PC-9 (cell line): ENCODE results near the gene RUVBL2. TPM values are rescaled to one million over a fixed set of nuclear protein-coding genes. Genes with fewer than 3 reads are reported as not detected.
"Not testable (repeated sequence)": the region's sequence is repeated elsewhere in the genome, so short reads cannot be mapped to it uniquely, and the experiment has no call there.

Source experiments
- BruUV-seq: library from RNA; stranded (reverse); fragments of 400-500 nt; replicated peaks from 2 replicates; lab custom pipeline; 2021; lab: Mats Ljungman, UMichigan
- CTCF ChIA-PET: fragments of 300-600 bp; sonication (Branson Sonifier 250); formaldehyde crosslinking; loops from one replicate; lab custom pipeline; 2022; ENCODE audit warnings: antibody characterized with exemption; lab: Charles Lee
- POLR2A ChIA-PET: fragments of 300-600 bp; sonication (Branson Sonifier 250); formaldehyde crosslinking; loops from one replicate; lab custom pipeline; 2022; ENCODE audit warnings: antibody characterized with exemption; ENCODE audit not compliant: unreplicated experiment; lab: Charles Lee
- DNase-seq, 2 experiments: peaks; one replicate each; pipeline versions ENCODE4 v3.0.0 to v3.0.0-alpha.2; 2015 to 2022; ENCODE audit warnings: mixed read lengths in 1 of 2
- H2AFZ ChIP-seq: fragments of 200-600 bp; sonication (generic); 2 replicates; pipeline ENCODE4 v1.8.1; 2017; ENCODE audit warnings: antibody characterized with exemption
- H3F3A ChIP-seq: fragments of 200-600 bp; sonication (generic); 2 replicates; pipeline ENCODE4 v1.8.1; 2017; ENCODE audit warnings: antibody characterized with exemption, mild to moderate bottlenecking, low read depth; ENCODE audit not compliant: insufficient read depth
- H3K27ac ChIP-seq: fragments of 200-600 bp; sonication (generic); 2 replicates; pipeline ENCODE4 v1.6.1; 2016; ENCODE audit warnings: mixed run types
- H3K27me3 ChIP-seq: fragments of 200-600 bp; sonication (generic); 2 replicates; pipeline ENCODE4 v1.6.1; 2016; ENCODE audit warnings: low read depth, mixed run types; ENCODE audit not compliant: insufficient read depth
- H3K36me3 ChIP-seq: fragments of 200-600 bp; sonication (generic); 2 replicates; pipeline ENCODE4 v1.6.1; 2016; ENCODE audit warnings: low read depth, mixed run types
- H3K4me1 ChIP-seq: fragments of 200-600 bp; sonication (generic); replicated peaks from 2 replicates; pipeline ENCODE4 v1.6.1; 2016; ENCODE audit warnings: mixed run types; ENCODE audit not compliant: insufficient read depth
- H3K4me2 ChIP-seq: fragments of 200-600 bp; sonication (generic); 2 replicates; pipeline ENCODE4 v1.6.1; 2017; ENCODE audit warnings: mixed run types
- H3K4me3 ChIP-seq: fragments of 200-600 bp; sonication (generic); 2 replicates; pipeline ENCODE4 v1.6.1; 2016; ENCODE audit warnings: mixed run types
- H3K79me2 ChIP-seq: fragments of 200-600 bp; sonication (generic); 2 replicates; pipeline ENCODE4 v1.6.1; 2017; ENCODE audit warnings: low read depth, mixed run types
- H3K9me2 ChIP-seq: fragments of 200-600 bp; sonication (generic); 2 replicates; pipeline ENCODE4 v1.8.1; 2017; ENCODE audit warnings: mild to moderate bottlenecking; ENCODE audit not compliant: insufficient read depth
- H3K9me3 ChIP-seq: fragments of 200-600 bp; sonication (generic); 2 replicates; pipeline ENCODE4 v1.8.1; 2016; ENCODE audit warnings: low read depth; ENCODE audit not compliant: insufficient read depth
- H4K20me1 ChIP-seq: fragments of 200-600 bp; sonication (generic); 2 replicates; pipeline ENCODE4 v1.8.1; 2017; ENCODE audit not compliant: insufficient read depth
- EZH2 ChIP-seq: fragments of 200-600 bp; sonication (generic); IDR thresholded peaks from 2 replicates; pipeline ENCODE4 v1.8.0; 2017; ENCODE audit warnings: antibody characterized with exemption, low read depth
- intact Hi-C: fragments of 100-400 bp; cut with micrococcal nuclease; formaldehyde crosslinking; loops from one replicate; pipeline ENCODE4 v1.10.0; 2022; ENCODE audit not compliant: unreplicated experiment
- total RNA-seq: library from RNA; stranded (reverse); gene quantifications from 2 replicates; pipeline ENCODE4 v1.2.3, GENCODE V29; 2021
- TF ChIP-seq, protein P1 (sequence below): fragments of 200-600 bp; sonication (generic); conservative IDR thresholded peaks from 2 replicates; pipeline ENCODE4 v1.6.1; 2017; ENCODE audit warnings: mixed run types, antibody characterized with exemption, mild to moderate bottlenecking, moderate library complexity

Gene RUVBL2
- total RNA-seq, 1 experiment from 2014 or later: 179 TPM

DNA sequence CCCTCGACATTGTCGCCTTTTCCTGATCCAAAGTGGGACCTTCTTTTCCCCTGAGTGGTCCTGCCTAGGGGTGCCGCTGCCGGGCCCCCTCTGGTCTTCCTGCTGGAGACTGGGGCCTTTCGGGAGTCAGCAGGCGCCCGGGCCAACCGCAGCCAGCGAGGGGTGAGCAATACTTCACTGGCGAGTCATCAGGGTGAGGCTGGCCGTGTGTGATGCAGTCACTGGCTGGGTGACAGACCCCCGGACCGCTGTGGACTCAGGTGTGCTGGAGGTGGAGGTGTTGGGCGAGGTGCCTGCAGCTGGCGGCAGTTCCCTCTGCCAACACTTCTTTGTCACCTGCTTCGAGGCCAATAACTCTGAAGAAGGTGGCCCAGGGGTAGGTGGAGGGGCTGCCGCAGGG is 48.5 kb downstream of the RUVBL2 start:
- H3K4me2 ChIP-seq: peak overlapping the region; percentile 58
- no peaks in the 10 kb centered on the region for H3K9me3 ChIP-seq
- peak; percentile 67 to 87 for DNase-seq
- H3F3A ChIP-seq: peaks cover 11% of the 10 kb centered on the region; the same call in 1 of the 2 replicates
- H2AFZ ChIP-seq: peak overlapping the region; percentile 26; the same call in 1 of the 2 replicates
- TF ChIP-seq, protein P1, sequence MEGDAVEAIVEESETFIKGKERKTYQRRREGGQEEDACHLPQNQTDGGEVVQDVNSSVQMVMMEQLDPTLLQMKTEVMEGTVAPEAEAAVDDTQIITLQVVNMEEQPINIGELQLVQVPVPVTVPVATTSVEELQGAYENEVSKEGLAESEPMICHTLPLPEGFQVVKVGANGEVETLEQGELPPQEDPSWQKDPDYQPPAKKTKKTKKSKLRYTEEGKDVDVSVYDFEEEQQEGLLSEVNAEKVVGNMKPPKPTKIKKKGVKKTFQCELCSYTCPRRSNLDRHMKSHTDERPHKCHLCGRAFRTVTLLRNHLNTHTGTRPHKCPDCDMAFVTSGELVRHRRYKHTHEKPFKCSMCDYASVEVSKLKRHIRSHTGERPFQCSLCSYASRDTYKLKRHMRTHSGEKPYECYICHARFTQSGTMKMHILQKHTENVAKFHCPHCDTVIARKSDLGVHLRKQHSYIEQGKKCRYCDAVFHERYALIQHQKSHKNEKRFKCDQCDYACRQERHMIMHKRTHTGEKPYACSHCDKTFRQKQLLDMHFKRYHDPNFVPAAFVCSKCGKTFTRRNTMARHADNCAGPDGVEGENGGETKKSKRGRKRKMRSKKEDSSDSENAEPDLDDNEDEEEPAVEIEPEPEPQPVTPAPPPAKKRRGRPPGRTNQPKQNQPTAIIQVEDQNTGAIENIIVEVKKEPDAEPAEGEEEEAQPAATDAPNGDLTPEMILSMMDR: no peak
- TF ChIP-seq EZH2: no peak
- H3K9me2 ChIP-seq: no peaks in the 10 kb centered on the region
- POLR2A ChIA-PET: no interaction called here
- no peak overlapping the region for H3K27ac ChIP-seq
- intact Hi-C loops: no loop called here
- no peaks in the 10 kb centered on the region for H3K27me3 ChIP-seq
- H3K4me1 ChIP-seq: peaks cover 30% of the 10 kb centered on the region
- H4K20me1 ChIP-seq: no peaks in the 10 kb centered on the region
- CTCF ChIA-PET: no interaction called here
- no peaks in the 10 kb centered on the region for H3K79me2 ChIP-seq
- no TSS peak for BruUV-seq
- H3K36me3 ChIP-seq: no peaks in the 10 kb centered on the region
- H3K4me3 ChIP-seq: no peak overlapping the region

DNA sequence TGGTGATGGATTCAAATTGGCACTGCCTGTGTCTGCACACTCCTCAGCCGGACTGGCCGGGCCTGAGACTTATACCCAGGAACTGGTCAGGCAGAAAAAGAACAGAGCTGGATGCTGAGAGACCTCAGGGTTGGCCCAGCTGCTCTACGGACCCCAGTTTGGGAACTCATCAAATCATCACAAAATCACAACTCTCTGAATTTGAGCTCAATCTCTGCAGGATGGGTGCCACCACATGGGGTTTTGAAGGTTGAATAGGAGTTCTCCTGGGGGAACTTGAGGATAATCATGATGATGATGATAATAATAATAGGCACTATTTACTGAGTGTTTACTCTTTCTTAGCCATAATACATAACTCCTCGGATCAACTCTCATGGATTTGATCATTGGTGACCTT is 49.0 kb downstream of the RUVBL2 start:
- H2AFZ ChIP-seq, CTCF ChIA-PET, H3K9me2 ChIP-seq, H3K4me3 ChIP-seq, H3K9me3 ChIP-seq, H3K27me3 ChIP-seq, H4K20me1 ChIP-seq, H3K36me3 ChIP-seq, H3K27ac ChIP-seq, H3K79me2 ChIP-seq, DNase-seq, POLR2A ChIA-PET, intact Hi-C loops: not testable (repeated sequence)
- Histone ChIP-seq H3K4me1 (peaks cover 30% of the 10 kb centered on the region), H3K4me2 (peak overlapping the region; percentile 58), H3F3A (peaks cover 11% of the 10 kb centered on the region; the same call in 1 of the 2 replicates)
- TSS peak; percentile 43 for BruUV-seq

DNA sequence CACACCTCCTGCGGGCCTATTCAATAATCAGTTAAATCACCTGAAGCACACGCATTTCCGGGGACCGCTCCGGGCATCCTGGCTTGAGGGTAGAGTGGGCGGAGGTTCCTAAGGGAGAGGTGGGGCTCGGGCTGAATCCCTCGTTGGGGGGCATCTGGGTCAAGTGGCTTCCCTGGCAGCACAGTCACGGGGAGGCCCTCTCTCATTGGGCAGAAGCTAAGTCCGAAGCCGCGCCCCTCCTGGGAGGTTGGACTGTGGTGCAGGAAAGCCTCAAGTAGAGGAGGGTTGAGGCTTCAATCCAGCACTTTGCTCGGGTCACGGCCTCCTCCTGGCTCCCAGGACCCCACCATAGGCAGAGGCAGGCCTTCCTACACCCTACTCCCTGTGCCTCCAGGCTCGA is 49.9 kb downstream of the RUVBL2 start, which contains the start of gene CGB5:
TSS of gene CGB5 (plus strand) at position 301 of the 400 bp plus-strand sequence. CDS start 362 bp downstream, outside the sequence.
- H3F3A ChIP-seq, BruUV-seq, H3K9me2 ChIP-seq, H2AFZ ChIP-seq, H3K27ac ChIP-seq, DNase-seq, H3K27me3 ChIP-seq, intact Hi-C loops, H3K4me3 ChIP-seq, H3K36me3 ChIP-seq, H3K79me2 ChIP-seq, H3K4me2 ChIP-seq, POLR2A ChIA-PET, H3K9me3 ChIP-seq, CTCF ChIA-PET, H4K20me1 ChIP-seq: not testable (repeated sequence)
- H3K4me1 ChIP-seq: peaks cover 24% of the 10 kb centered on the region

DNA sequence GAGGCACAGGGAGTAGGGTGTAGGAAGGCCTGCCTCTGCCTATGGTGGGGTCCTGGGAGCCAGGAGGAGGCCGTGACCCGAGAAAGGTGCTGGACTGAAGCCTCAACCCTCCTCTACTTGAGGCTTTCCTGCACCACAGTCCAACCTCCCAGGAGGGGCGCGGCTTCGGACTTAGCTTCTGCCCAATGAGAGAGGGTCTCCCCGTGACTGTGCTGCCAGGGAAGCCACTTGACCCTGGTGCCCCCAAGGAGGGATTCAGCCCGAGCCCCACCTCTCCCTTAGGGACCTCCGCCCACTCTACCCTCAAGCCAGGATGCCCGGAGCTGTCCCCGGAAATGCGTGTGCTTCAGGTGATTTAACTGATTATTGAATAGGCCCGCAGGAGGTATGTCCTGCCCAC is 55.3 kb downstream of the RUVBL2 start, which contains the start of gene CGB8:
TSS of gene CGB8 (minus strand) at position 101 of the 400 bp plus-strand sequence. CDS start 372 bp downstream, outside the sequence.
- CTCF ChIA-PET: not testable (repeated sequence)

DNA sequence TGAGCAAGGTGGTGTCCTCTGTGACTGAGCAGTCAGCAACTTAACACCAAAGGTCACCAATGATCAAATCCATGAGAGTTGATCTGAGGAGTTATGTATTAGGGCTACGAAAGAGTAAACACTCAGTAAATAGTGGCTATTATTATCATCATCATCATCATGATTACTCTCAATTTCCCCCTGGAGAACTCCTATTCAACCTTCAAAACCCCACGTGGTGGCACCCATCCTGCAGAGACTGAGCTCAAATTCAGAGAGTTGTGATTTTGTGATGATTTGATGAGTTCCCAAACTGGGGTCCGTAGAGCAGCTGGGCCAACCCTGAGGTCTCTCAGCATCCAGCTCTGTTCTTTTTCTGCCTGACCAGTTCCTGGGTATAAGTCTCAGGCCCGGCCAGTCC is 56.1 kb downstream of the RUVBL2 start:
- intact Hi-C loops, H3K4me1 ChIP-seq, H3K27ac ChIP-seq, CTCF ChIA-PET, POLR2A ChIA-PET, H3K79me2 ChIP-seq, H3F3A ChIP-seq, H3K27me3 ChIP-seq, H3K4me2 ChIP-seq, H3K9me2 ChIP-seq, H3K9me3 ChIP-seq, H3K4me3 ChIP-seq, DNase-seq, H4K20me1 ChIP-seq, H2AFZ ChIP-seq, H3K36me3 ChIP-seq: not testable (repeated sequence)
- TSS peak; percentile 91 for BruUV-seq

More for the DNA sequence above, 55.3 kb downstream of the RUVBL2 start, which contains the start of gene CGB8:
- H3K9me2 ChIP-seq, H2AFZ ChIP-seq, H3K4me1 ChIP-seq, H3K27me3 ChIP-seq, H3K79me2 ChIP-seq, POLR2A ChIA-PET, H3K27ac ChIP-seq, intact Hi-C loops, H3K4me2 ChIP-seq, DNase-seq, H3K4me3 ChIP-seq, H3K36me3 ChIP-seq, H3K9me3 ChIP-seq, H4K20me1 ChIP-seq, BruUV-seq, H3F3A ChIP-seq: not testable (repeated sequence)

DNA sequence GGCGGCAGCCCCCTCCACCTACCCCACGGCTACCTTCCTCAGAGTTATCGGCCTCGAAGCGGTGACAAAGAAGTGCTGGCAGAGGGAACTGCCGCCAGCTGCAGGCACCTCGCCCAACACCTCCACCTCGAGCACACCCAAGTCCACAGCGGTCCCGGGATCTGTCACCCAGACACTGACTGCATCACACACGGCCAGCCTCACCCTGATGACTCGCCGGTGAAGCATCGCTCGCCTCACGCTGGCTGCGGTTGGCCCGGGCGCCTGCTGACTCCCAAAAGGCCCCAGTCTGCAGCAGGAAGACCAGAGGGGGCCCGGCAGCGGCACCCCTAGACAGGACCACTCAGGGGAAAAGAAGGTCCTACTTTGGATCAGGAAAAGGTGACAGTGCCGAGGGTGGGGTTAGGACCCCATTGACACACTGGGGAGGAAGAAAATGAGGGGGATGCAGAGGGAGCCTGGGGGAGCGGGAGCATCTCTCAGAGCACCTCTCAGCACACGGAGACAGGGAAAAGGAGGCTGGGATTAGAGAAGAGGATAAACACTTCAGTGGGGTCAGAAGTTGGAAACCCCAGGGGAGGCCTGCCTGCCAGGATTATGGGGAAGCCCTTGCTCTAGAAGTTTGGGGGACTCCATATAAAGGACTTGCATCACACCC is 56.8 kb downstream of the RUVBL2 start:
- H3K27me3 ChIP-seq, H3K9me3 ChIP-seq, H3K4me1 ChIP-seq, POLR2A ChIA-PET, H3K27ac ChIP-seq, H3F3A ChIP-seq, H3K79me2 ChIP-seq, CTCF ChIA-PET, H4K20me1 ChIP-seq, intact Hi-C loops, H3K4me3 ChIP-seq, H3K9me2 ChIP-seq, H2AFZ ChIP-seq, H3K36me3 ChIP-seq: not testable (repeated sequence)
- TSS peak; percentile 50 for BruUV-seq
- DNase-seq: peak; percentile 82
- H3K4me2 ChIP-seq: peak overlapping the region; percentile 47
